GM18520 (cell line): Measurements from ENCODE around the gene TRAPPC10.

Experiments
- ATAC-seq: cut with Tn5 transposase; IDR thresholded peaks from one replicate; pipeline ENCODE4 v1.9.1; 2021; ENCODE audit not compliant: unreplicated experiment

TRAPPC10 gene

DNA sequence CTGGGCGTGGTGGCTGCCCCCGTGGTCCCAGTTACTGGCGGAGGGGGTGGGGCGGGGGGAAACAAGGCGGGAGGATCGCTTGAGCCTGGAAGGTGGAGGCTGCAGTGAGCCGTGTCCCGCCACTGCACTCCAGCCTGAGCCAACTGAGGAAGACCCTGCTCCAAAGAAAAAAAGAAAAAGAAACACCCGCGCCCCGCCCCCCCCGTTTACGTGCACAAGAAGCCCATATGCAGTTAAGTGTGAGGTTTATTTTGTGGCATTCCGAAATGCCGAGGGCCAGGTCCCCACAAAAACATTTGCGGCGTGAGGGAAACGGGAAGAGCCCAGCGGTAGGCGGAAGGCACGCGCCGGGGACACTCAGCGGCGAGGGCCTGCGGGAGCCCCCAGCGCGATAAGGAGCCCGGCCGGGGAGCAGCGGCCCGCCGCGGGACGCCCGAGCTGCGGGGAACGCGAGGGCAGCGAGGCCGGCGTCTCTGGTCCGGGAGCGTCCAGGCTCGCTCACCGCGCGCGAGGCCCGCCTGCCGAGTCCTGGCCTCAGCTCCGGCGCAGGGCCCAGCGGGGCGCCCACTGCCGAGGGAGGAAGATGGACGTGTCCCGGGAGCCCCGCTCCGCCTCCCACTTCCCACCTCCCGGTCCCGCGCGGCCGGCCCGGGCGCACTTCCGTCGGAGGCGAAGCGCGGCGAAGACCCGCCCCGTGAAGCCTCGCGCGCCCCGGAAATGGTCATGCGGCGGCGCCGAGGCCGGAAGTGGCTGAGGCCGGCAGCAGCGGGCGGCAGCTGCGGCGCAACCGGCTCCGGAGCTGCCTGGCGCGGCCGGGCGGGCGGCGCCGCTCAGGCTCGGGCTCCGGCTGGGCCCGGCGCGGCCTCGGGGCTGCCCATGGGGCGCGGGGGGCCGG lies at the start of gene TRAPPC10:
Gene TRAPPC10, plus strand, starts transcription at position 731 of the 895 bp plus-strand sequence. CDS start 185 bp downstream, outside the sequence.
- peak; percentile 64 for ATAC-seq

DNA sequence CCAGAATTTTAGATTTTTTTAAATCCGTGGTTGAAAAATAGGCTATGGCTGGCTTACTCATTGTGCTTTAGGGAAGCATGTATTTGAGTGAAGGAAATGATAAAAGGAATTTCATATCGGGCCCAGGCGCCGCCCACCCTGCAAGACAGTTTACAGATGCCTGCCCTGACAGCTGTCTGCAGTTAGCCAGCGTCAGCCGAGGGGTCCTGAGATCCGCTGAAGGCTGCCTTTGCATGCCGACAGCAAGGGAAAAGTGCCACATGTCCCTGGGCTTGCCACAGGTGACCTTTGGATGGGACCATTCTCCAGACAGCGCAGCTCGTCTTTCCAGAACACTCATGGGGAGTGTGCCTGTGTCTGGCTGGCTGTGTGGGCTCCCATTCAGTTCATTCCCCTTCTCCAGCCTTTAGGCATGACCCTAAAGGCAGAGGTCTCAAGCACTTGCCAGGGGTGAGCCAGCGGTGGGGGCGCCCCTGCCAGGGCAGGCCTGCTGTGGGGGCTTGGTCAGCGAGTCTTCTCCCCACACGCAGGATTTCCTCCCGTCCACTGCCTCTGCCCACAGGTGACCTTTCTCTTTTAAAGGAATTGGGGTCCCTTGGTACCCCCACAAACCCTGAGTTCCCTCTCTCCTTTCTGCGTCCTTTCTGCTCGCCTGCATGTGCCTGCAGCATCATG lies 46.1 kb upstream of the TRAPPC10 start:
- no peak for ATAC-seq

- ATAC-seq, result no peak
Observed at GRCh38 chr21:43966946-43967512, 45.1 kb upstream of the TRAPPC10 start.

- no peak for ATAC-seq
Observed at GRCh38 chr21:43967981-43968380, 44.1 kb upstream of the TRAPPC10 start.

GRCh38 chr21:43968410-43969114 lies 43.5 kb upstream of the TRAPPC10 start:
- no peak for ATAC-seq

DNA sequence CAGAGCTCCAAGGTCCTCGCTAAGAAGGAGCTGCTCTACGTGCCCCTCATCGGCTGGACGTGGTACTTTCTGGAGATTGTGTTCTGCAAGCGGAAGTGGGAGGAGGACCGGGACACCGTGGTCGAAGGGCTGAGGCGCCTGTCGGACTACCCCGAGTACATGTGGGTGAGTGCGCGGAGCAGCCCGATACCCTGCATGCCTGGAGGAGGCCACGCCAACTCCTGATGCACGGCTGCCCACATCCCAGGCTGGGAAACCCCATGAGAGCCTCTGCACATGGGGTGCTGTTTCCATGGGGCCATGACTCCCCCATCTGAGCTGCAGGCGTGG lies 43.0 kb upstream of the TRAPPC10 start:
- no peak for ATAC-seq

DNA sequence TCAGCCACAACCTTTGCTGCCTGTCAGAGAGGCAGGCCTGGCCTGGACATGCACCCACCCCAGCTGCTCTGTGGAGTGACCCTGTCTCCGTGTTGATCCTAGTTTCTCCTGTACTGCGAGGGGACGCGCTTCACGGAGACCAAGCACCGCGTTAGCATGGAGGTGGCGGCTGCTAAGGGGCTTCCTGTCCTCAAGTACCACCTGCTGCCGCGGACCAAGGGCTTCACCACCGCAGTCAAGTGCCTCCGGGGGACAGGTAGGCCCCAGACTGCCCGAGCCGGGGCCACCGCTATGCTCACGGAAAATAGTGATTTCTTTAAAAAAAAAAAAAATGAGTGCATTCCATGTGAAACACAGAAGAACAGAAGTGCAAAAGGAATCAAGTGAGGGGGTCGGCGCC lies 41.6 kb upstream of the TRAPPC10 start:
- no peak for ATAC-seq

GRCh38 chr21:43971201-43971991 lies 40.7 kb upstream of the TRAPPC10 start:
- no peak for ATAC-seq

GRCh38 chr21:43971992-43972255 lies 40.2 kb upstream of the TRAPPC10 start:
- no peak for ATAC-seq

DNA sequence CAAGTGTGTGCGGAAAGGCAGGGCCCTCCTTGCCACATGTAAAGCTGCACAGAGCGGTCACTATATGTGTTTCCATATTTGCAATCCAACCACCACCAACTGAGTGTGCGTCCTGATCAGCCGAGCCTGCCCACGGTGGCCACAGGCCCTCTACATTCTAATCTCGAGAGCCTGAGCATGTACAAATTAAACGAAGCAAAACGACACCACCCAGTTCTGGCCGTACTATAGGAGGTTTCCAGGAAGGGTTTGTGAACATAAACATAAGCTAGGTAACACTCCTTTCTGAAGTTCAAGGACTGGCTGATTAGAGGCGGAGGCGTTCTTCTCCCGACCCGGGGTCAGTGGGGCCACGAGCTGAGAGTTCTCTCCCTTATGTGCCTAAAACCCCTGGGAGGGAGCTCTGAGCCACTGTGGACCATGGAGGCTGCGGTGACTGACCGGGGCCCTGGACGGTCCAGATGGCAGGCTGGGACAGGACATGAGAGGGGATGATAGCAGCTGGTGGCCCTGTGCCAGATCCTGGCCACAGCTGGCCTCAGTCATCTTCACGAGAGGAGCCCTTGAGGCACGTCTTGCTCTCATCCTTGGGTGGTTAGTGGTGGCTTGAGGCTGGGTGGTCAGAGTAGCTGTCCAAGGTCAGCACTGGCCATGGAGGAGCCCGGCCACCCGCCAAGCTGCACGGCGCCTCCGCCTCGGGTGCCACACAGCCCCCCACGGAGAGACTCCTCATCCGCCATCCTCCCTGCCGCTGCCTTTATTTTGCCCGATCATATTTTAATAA lies 39.1 kb upstream of the TRAPPC10 start:
- ATAC-seq, result no peak

DNA sequence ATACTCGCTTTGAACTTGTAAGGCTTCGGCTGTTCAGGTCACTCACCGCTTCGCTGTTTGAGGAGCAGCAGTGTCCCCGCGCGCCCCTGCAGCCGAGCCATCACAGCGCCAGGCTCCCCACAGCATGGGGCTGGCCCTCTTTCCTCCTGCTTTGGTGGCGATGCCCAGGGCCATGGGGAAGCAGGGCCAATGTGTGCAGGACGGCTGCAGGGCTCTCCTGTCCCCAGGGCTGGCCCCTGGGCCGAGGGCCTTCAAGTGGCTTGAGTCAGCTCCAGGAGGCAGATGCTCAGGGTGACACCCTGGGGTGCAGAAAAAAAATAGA lies 38.5 kb upstream of the TRAPPC10 start:
- no peak for ATAC-seq

DNA sequence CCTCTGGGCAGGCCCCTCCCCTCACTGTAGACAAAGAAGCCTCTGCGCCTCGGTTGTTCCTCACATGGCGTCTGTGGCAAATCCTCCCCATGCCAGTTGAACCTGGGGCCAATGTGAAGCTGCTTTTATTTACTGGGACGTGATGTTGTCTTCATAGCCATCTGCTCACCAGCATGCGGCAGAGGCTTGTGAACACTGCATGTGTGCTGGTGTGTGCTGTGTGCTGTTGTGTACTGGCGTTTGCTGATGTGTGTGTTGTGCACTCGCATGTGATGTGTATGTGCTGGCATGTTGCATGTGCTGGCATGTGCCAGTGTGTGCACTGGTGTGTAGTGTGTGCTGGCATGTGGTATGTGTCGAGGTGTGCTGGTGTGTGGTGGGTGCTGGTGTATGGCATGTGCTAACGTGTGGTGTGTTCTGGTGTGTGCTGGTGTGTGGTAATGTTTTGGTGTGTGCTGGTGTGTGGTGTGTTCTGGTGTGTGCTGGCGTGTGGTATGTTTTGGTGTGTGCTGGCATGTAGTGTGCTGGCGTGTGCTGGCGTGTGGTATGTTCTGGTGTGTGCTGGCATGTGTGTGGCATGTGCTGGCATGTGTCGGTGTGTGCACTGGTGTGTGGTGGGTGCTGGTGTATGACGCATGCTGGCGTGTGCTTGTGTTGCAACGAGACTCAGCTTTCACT lies 37.2 kb upstream of the TRAPPC10 start:
- ATAC-seq, result no peak

DNA sequence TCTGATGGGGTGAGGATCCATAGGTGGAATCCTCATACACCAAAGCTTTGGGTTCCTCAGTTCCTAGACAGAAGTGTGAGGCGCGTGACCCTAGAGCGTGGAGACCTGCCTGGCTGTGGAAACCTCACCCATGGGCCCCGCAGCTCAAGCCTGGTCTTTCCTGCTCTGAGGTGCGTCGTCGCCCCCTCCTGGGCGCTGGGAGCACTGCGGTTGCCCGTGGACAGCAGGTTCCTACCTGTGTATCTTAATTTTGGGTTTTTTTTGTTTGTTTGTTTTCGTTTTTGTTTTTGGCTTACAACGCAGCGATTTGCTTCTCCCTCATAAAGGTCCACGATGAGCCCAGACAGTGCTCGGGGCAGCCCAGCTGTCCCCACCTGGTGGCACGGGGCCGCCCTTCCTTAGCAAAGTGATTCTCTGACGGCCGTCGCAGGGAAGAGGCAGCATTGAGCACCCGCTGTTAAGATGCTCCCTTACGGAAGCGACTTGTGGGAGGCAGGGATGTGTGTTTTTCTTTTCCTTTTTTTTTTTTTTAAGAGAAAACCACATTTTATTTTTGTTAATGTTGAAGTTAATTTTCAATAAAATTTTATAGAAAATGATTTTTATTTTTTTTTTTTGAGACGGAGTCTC lies 36.5 kb upstream of the TRAPPC10 start:
- ATAC-seq, result no peak

GRCh38 chr21:43976661-43977060 lies 35.4 kb upstream of the TRAPPC10 start:
- ATAC-seq, result no peak

DNA sequence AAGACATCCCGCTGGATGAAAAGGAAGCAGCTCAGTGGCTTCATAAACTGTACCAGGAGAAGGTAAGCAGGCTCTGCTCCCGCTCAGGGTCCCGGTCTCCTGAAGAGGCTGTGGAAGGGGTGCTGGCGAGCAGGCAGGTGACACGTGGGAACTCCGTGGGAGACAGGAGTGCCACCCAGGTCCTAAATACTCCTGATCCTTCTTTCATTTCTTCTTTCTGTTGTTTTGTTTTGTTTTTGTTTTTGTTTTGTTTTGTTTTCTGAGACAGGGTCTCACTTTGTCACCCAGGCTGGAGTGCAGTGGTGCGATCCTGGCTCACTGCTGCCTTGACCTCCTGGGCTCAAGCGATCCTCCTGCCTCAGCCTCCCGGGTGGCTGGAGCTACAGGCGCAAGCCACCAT lies 34.0 kb upstream of the TRAPPC10 start:
- ATAC-seq, result no peak

GRCh38 chr21:43979654-43980053 lies 32.5 kb upstream of the TRAPPC10 start:
- no peak for ATAC-seq

DNA sequence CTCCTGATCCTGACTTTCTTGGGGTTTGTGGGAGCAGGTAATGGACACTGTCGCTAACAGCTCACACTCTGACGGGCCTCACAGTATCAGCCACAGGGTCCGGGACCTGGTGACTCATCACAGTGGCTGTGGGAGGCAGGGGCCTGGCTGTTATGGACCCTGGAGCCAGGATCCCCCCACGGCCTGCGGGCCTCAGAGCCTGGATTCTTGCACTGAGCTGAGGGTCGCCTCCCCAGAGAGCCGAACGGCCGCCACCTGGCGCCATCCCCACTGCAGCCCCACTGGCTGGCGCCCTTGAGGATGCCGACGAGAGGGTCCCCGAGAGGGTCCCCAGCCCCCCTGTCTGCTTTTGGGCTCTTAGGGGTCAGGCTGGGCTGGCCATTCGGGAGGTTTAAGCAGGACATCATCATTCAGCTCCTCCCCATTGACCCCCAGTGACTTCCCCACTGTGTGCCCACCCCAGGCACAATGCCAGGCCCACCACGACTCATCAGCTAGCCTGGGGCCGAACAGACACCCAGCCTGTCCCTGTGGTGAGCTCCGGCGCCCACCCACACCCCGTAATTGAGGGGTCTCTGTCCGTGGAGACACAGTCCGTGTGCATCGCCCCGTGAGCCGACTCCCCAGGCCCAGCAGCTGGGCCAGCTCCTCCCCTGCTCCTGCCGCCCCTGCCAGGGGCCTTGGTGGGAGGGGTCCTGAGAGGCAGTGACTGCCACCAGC lies 30.8 kb upstream of the TRAPPC10 start:
- no peak for ATAC-seq

DNA sequence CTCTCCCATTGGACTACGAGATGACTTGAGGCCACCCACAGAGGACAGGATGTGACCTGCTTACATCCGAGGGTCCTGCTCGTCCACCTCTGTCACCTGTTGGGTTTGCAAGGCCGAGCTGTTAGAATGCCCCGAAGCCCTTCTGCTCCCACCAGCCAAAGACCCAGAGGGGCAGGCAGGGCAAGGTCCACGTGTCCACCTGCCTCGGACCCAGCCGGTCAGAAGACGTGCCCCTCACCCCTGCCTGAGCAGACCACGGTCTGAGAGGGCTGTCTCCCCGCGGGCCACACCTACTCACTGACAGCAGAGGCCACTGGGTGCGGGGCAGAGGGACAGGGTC lies 30.3 kb upstream of the TRAPPC10 start:
- no peak for ATAC-seq
